HEK293T (cell line): ENCODE measurements around the gene ERP29.

Source experiments
- NFRKB ChIP-seq: fragments of 450-650 bp; IDR thresholded peaks from 2 replicates; pipeline ENCODE4 v1.6.1; 2016; ENCODE audit warnings: mild to moderate bottlenecking, moderate library complexity
- SP1 ChIP-seq: fragments of 450-650 bp; IDR thresholded peaks from 2 replicates; pipeline ENCODE4 v1.6.1; 2017
- SUZ12 ChIP-seq: fragments of 450-650 bp; IDR thresholded peaks from 2 replicates; pipeline ENCODE4 v1.6.1; 2016; ENCODE audit warnings: mild to moderate bottlenecking
- ZNF384 ChIP-seq: fragments of 450-650 bp; IDR thresholded peaks from 2 replicates; pipeline ENCODE4 v1.6.1; 2016
- TF ChIP-seq, protein P1 (sequence below): fragments of 450-650 bp; IDR thresholded peaks from 2 replicates; pipeline ENCODE4 v1.6.1; 2016

- TF ChIP-seq SP1, result no peak
- TF ChIP-seq ZNF384, result no peak
- TF ChIP-seq SUZ12, result no peak
- TF ChIP-seq, protein P1, sequence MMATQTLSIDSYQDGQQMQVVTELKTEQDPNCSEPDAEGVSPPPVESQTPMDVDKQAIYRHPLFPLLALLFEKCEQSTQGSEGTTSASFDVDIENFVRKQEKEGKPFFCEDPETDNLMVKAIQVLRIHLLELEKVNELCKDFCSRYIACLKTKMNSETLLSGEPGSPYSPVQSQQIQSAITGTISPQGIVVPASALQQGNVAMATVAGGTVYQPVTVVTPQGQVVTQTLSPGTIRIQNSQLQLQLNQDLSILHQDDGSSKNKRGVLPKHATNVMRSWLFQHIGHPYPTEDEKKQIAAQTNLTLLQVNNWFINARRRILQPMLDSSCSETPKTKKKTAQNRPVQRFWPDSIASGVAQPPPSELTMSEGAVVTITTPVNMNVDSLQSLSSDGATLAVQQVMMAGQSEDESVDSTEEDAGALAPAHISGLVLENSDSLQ, result no peak
- TF ChIP-seq NFRKB, result no peak
These were observed 9.2 kb upstream of the ERP29 start for GRCh38 chr12:112004041-112004440.
